Measurements from ENCODE around the gene WDR59.

Gene WDR59

GRCh38 chr16:74951681-74952080 is 33.2 kb downstream of the WDR59 start:
- DNase-seq: no peak
- H3K4me3 ChIP-seq (ENCODE audit: low read length): no peak overlapping the region
- TF ChIP-seq CTCF (IDR thresholded peaks at IDR 0.05; ENCODE audit: low read length): no peak
- TF ChIP-seq EZH2phosphoT487 (IDR thresholded peaks at IDR 0.05; ENCODE audit: low read length): no peak
- no peak for TF ChIP-seq EZH2 (optimal IDR thresholded peaks at IDR 0.05; ENCODE audit: low read depth, low read length)
- H3F3A ChIP-seq (ENCODE audit: insufficient read depth, low read length): no peaks in the 10 kb centered on the region
- no peak overlapping the region for H3K27ac ChIP-seq (ENCODE audit: low read length)
- H3K9ac ChIP-seq (ENCODE audit: low read length): no peak overlapping the region
- H3K36me3 ChIP-seq (replicated peaks; ENCODE audit: insufficient read depth, low read length): no peaks in the 10 kb centered on the region
- no peaks in the 10 kb centered on the region for H4K20me1 ChIP-seq (ENCODE audit: insufficient read depth, low read length)
- H3K9me3 ChIP-seq (replicated peaks; ENCODE audit: insufficient read depth, low read length): no peaks in the 10 kb centered on the region
- no peaks in the 10 kb centered on the region for H3K79me2 ChIP-seq (ENCODE audit: low read length)
- no peak overlapping the region for H3K4me2 ChIP-seq (ENCODE audit: low read depth, low read length)
- H3K27me3 ChIP-seq (replicated peaks; ENCODE audit: insufficient read depth, low read length): no peaks in the 10 kb centered on the region
- H2AFZ ChIP-seq (ENCODE audit: low read length): no peak overlapping the region
- H3K4me1 ChIP-seq (ENCODE audit: low read length): no peaks in the 10 kb centered on the region
- H3K9me2 ChIP-seq (replicated peaks; ENCODE audit: insufficient read depth, low read length): no peaks in the 10 kb centered on the region

- no peaks in the 10 kb centered on the region for H3K79me2 ChIP-seq (ENCODE audit: low read length)
- no peak overlapping the region for H3K4me3 ChIP-seq (ENCODE audit: low read length)
- no peaks in the 10 kb centered on the region for H3K36me3 ChIP-seq (replicated peaks; ENCODE audit: insufficient read depth, low read length)
- no peaks in the 10 kb centered on the region for H4K20me1 ChIP-seq (ENCODE audit: insufficient read depth, low read length)
- H3K9me3 ChIP-seq (replicated peaks; ENCODE audit: insufficient read depth, low read length): no peaks in the 10 kb centered on the region
- no peaks in the 10 kb centered on the region for H3F3A ChIP-seq (ENCODE audit: insufficient read depth, low read length)
- H3K27ac ChIP-seq (ENCODE audit: low read length): no peak overlapping the region
- H3K4me1 ChIP-seq (ENCODE audit: low read length): no peaks in the 10 kb centered on the region
- no peak for TF ChIP-seq EZH2 (optimal IDR thresholded peaks at IDR 0.05; ENCODE audit: low read depth, low read length)
- TF ChIP-seq CTCF (IDR thresholded peaks at IDR 0.05; ENCODE audit: low read length): no peak
- no peak for TF ChIP-seq EZH2phosphoT487 (IDR thresholded peaks at IDR 0.05; ENCODE audit: low read length)
- no peak for DNase-seq
- H3K27me3 ChIP-seq (replicated peaks; ENCODE audit: insufficient read depth, low read length): no peaks in the 10 kb centered on the region
- H3K9me2 ChIP-seq (replicated peaks; ENCODE audit: insufficient read depth, low read length): no peaks in the 10 kb centered on the region
- H3K4me2 ChIP-seq (ENCODE audit: low read depth, low read length): no peak overlapping the region
- H2AFZ ChIP-seq (ENCODE audit: low read length): no peak overlapping the region
- no peak overlapping the region for H3K9ac ChIP-seq (ENCODE audit: low read length)
Measured at GRCh38 chr16:74951206-74951605, 33.7 kb downstream of the WDR59 start.

- Histone ChIP-seq H3K27me3 (replicated peaks; ENCODE audit: insufficient read depth, low read length) (no peaks in the 10 kb centered on the region), H3K4me1 (ENCODE audit: low read length) (no peaks in the 10 kb centered on the region), H3K4me2 (ENCODE audit: low read depth, low read length) (no peak overlapping the region), H3K27ac (ENCODE audit: low read length) (no peak overlapping the region), H2AFZ (ENCODE audit: low read length) (no peak overlapping the region), H3K4me3 (ENCODE audit: low read length) (no peak overlapping the region), H3F3A (ENCODE audit: insufficient read depth, low read length) (no peaks in the 10 kb centered on the region), H3K36me3 (replicated peaks; ENCODE audit: insufficient read depth, low read length) (no peaks in the 10 kb centered on the region), H3K9me3 (replicated peaks; ENCODE audit: insufficient read depth, low read length) (no peaks in the 10 kb centered on the region), H3K9me2 (replicated peaks; ENCODE audit: insufficient read depth, low read length) (no peaks in the 10 kb centered on the region), H4K20me1 (ENCODE audit: insufficient read depth, low read length) (no peaks in the 10 kb centered on the region), H3K9ac (ENCODE audit: low read length) (no peak overlapping the region), H3K79me2 (ENCODE audit: low read length) (no peaks in the 10 kb centered on the region)
- TF ChIP-seq CTCF (IDR thresholded peaks at IDR 0.05; ENCODE audit: low read length) (no peak), EZH2 (optimal IDR thresholded peaks at IDR 0.05; ENCODE audit: low read depth, low read length) (no peak), EZH2phosphoT487 (IDR thresholded peaks at IDR 0.05; ENCODE audit: low read length) (no peak)
- no peak for DNase-seq
Measured at GRCh38 chr16:74950511-74950910, 34.4 kb downstream of the WDR59 start.
